Measurements from ENCODE around the gene RBMXL3. TPM values are rescaled to one million over a fixed set of nuclear protein-coding genes. Genes with fewer than 3 reads are reported as not detected.

RBMXL3 gene
- total RNA-seq, 2 experiments from 2014 or later: not detected

DNA sequence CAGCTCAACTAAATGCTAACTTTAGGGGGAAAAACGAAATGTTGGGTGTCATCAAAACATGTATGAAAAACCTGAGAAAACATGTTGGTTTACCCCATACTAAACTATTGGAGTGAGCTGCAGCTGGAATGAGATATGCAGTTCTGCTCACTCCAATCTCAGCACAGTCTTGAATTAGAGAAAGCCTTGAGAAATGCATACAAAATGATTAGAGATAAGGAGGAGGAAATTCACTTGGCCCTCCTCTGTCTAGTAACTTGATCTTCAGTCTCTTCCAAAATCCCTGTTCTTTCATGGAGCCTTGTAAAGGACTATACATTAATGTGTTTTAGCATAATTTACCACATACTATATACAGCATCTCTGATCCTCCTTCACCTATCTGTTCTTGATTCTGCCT, 47.8 kb downstream of the RBMXL3 start:
- POLR2A ChIA-PET: no interaction called here
- Mint-ChIP-seq H3K36me3 (ENCODE audit: low read depth) (no peaks in the 10 kb centered on the region), H3K4me3 (no peak overlapping the region), H3K9me3 (ENCODE audit: low read depth) (no peaks in the 10 kb centered on the region), H3K27me3 (peaks cover 7% of the 10 kb centered on the region), H3K27ac (no peak overlapping the region), H3K4me1 (peaks cover 4% of the 10 kb centered on the region)
- intact Hi-C loops (cut with DNase I, micrococcal nuclease): no loop called here
- CTCF ChIA-PET: no interaction called here
- DNase-seq: no peak
- no peak for ATAC-seq

Other genes starting within 250 kb of the RBMXL3 start
- gene IL13RA2, start 171.8 kb upstream of the RBMXL3 start, total RNA-seq: not detected
- gene LRCH2, start 44.7 kb downstream of the RBMXL3 start, total RNA-seq: not detected
- not detected for gene LUZP4, start 100.3 kb downstream of the RBMXL3 start, total RNA-seq